ENCODE measurements around the gene CATSPER2. TPM values are rescaled to one million over a fixed set of nuclear protein-coding genes. Genes with fewer than 3 reads are reported as not detected.
"Not testable (repeated sequence)": the region's sequence is repeated elsewhere in the genome, so short reads cannot be mapped to it uniquely, and the experiment has no call there.

Gene CATSPER2
- total and polyA plus RNA-seq, 4 donors = 0.63 to 13.7 (median 8.1) TPM

DNA sequence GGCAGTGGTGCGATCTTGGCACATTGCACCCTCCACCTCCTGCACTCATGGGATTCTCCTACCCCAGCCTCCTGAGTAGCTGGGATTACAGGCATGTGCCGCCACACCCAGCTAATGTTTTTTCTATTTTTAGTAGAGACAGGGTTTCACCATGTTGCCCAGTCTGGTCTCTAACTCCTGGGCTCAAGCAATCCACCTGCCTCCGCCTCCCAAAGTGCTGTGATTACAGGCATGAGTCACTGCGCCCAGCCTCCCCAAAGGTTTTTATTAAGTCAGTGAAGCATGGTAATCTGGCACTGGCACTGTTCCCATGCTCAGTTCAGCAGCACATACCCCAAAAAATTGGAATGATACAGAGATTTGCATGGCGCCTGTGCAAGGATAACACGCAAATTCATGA lies 46.4 kb downstream of the CATSPER2 start:
- H3K4me3 ChIP-seq (ENCODE audit: low read length in 2 of 2); H3K27ac ChIP-seq (ENCODE audit: low read depth in 1 of 2, low read length in 2 of 2); H3K4me1 ChIP-seq (ENCODE audit: control insufficient read depth in 1 of 2, insufficient read depth in 2 of 2, low read length in 2 of 2); H3K9me3 ChIP-seq (ENCODE audit: control insufficient read depth, low read length); intact Hi-C loops (cut with DNase I); H3K36me3 ChIP-seq (ENCODE audit: control insufficient read depth in 1 of 2, insufficient read depth in 2 of 2, low read length in 1 of 2); ATAC-seq (ENCODE audit: low FRiP score); H3K27me3 ChIP-seq (ENCODE audit: control insufficient read depth in 1 of 2, insufficient read depth in 2 of 2, low read length in 1 of 2); DNase-seq: not testable (repeated sequence)
- 83 to 84% methylated on average over 6 of the region's 6 CpGs for WGBS, 2 donors

GRCh38 chr15:43600200-43600599 lies 48.4 kb downstream of the CATSPER2 start:
- H3K27me3 ChIP-seq (ENCODE audit: control insufficient read depth in 1 of 2, insufficient read depth in 2 of 2, low read length in 1 of 2); H3K27ac ChIP-seq (ENCODE audit: low read depth in 1 of 2, low read length in 2 of 2); H3K36me3 ChIP-seq (ENCODE audit: control insufficient read depth in 1 of 2, insufficient read depth in 2 of 2, low read length in 1 of 2); H3K4me3 ChIP-seq (ENCODE audit: low read length in 2 of 2); DNase-seq; H3K9me3 ChIP-seq (ENCODE audit: control insufficient read depth, low read length); intact Hi-C loops (cut with DNase I); H3K4me1 ChIP-seq (ENCODE audit: control insufficient read depth in 1 of 2, insufficient read depth in 2 of 2, low read length in 2 of 2); ATAC-seq (ENCODE audit: low FRiP score): not testable (repeated sequence)
- no CpG with 5 or more reads among the region's 2 CpGs for WGBS, 2 donors

DNA sequence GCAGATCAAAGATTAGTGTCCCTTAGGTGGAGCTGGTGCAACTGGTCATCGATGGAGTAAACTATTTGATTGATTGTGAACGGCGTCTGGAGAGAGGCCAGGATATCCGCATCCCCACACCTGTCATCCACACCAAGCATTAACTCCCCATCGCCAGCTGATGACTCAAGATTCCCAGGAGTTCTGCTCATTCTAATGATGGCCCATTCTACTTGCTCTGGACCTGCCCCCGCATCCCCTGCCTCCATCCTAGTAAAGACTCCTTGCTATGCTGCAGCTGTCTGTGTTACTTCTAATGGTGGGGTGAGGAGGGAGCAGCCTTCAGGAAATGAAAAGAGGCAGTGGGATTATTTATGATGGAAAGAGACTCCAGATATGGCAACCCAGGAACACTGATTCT lies 49.5 kb downstream of the CATSPER2 start:
- H3K9me3 ChIP-seq (ENCODE audit: control insufficient read depth, low read length); H3K4me1 ChIP-seq (ENCODE audit: control insufficient read depth in 1 of 2, insufficient read depth in 2 of 2, low read length in 2 of 2); H3K27me3 ChIP-seq (ENCODE audit: control insufficient read depth in 1 of 2, insufficient read depth in 2 of 2, low read length in 1 of 2); ATAC-seq (ENCODE audit: low FRiP score); H3K4me3 ChIP-seq (ENCODE audit: low read length in 2 of 2); DNase-seq; H3K36me3 ChIP-seq (ENCODE audit: control insufficient read depth in 1 of 2, insufficient read depth in 2 of 2, low read length in 1 of 2); H3K27ac ChIP-seq (ENCODE audit: low read depth in 1 of 2, low read length in 2 of 2); intact Hi-C loops (cut with DNase I): not testable (repeated sequence)
- WGBS, 2 donors = 90 to 98% methylated on average over 4 to 6 of the region's 6 CpGs

- H3K27ac ChIP-seq (ENCODE audit: low read depth in 1 of 2, low read length in 2 of 2); H3K36me3 ChIP-seq (ENCODE audit: control insufficient read depth in 1 of 2, insufficient read depth in 2 of 2, low read length in 1 of 2); H3K9me3 ChIP-seq (ENCODE audit: control insufficient read depth, low read length); H3K27me3 ChIP-seq (ENCODE audit: control insufficient read depth in 1 of 2, insufficient read depth in 2 of 2, low read length in 1 of 2); H3K4me3 ChIP-seq (ENCODE audit: low read length in 2 of 2); intact Hi-C loops (cut with DNase I); DNase-seq; H3K4me1 ChIP-seq (ENCODE audit: control insufficient read depth in 1 of 2, insufficient read depth in 2 of 2, low read length in 2 of 2): not testable (repeated sequence)
- WGBS, 2 donors = no CpG with 5 or more reads among the region's 43 CpGs
- peak; percentile 53 for ATAC-seq (ENCODE audit: low FRiP score)
Measured at GRCh38 chr15:43593328-43594190, 55.1 kb downstream of the CATSPER2 start, which contains the start of gene CKMT1B. TSS of gene CKMT1B (plus strand) at chr15:43594027. CDS start at chr15:43594219, 192 bp downstream.

DNA sequence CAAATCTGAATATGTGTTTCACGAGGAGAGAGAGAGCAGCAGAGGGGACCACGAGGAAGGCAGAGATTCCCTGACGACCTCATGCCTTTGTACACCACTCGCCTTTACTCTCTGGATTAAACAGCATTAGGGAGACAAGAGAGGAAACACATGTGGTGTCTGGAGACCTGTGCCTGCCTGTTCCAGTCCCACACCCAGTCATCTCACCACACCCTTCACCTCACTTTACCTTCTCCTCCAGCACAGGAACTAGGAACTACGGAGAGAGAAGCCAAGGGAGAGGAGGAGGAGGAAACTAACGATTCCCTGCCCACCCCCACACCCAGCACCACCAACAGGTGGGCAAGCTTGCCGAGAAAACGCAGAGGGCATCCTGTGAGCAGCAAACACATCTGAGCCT lies 55.8 kb downstream of the CATSPER2 start:
- H3K9me3 ChIP-seq (ENCODE audit: control insufficient read depth, low read length); H3K36me3 ChIP-seq (ENCODE audit: control insufficient read depth in 1 of 2, insufficient read depth in 2 of 2, low read length in 1 of 2); H3K27me3 ChIP-seq (ENCODE audit: control insufficient read depth in 1 of 2, insufficient read depth in 2 of 2, low read length in 1 of 2); H3K27ac ChIP-seq (ENCODE audit: low read depth in 1 of 2, low read length in 2 of 2); H3K4me3 ChIP-seq (ENCODE audit: low read length in 2 of 2); H3K4me1 ChIP-seq (ENCODE audit: control insufficient read depth in 1 of 2, insufficient read depth in 2 of 2, low read length in 2 of 2); ATAC-seq (ENCODE audit: low FRiP score); intact Hi-C loops (cut with DNase I); DNase-seq: not testable (repeated sequence)
- WGBS, 2 donors = 11 to 24% methylated on average over 4 of the region's 8 CpGs

GRCh38 chr15:43589778-43590466 lies 58.7 kb downstream of the CATSPER2 start, which contains the start of gene PPIP5K1:
TSS of gene PPIP5K1 (minus strand) at chr15:43590208. CDS start at chr15:43584504, 5,704 bp downstream.
- H3K27me3 ChIP-seq (ENCODE audit: control insufficient read depth in 1 of 2, insufficient read depth in 2 of 2, low read length in 1 of 2); H3K9me3 ChIP-seq (ENCODE audit: control insufficient read depth, low read length); intact Hi-C loops (cut with DNase I); H3K4me1 ChIP-seq (ENCODE audit: control insufficient read depth in 1 of 2, insufficient read depth in 2 of 2, low read length in 2 of 2); H3K27ac ChIP-seq (ENCODE audit: low read depth in 1 of 2, low read length in 2 of 2); DNase-seq; H3K4me3 ChIP-seq (ENCODE audit: low read length in 2 of 2); H3K36me3 ChIP-seq (ENCODE audit: control insufficient read depth in 1 of 2, insufficient read depth in 2 of 2, low read length in 1 of 2): not testable (repeated sequence)
- ATAC-seq (ENCODE audit: low FRiP score) = peak; percentile 98
- WGBS, 2 donors = no CpG with 5 or more reads among the region's 54 CpGs

Other genes with a start within 250 kb of the CATSPER2 start
- gene TP53BP1, start 155.7 kb downstream of the CATSPER2 start, total RNA-seq = 10 to 100 TPM; 37.7 to 63.2 TPM
- gene TP53BP1, start 155.7 kb downstream of the CATSPER2 start, polyA plus RNA-seq = 10 to 100 TPM in 1 of 2 donors, 1 to 10 TPM in 1; 3.4 to 22.5 TPM
- gene MAP1A, start 131.2 kb downstream of the CATSPER2 start, total RNA-seq = 10 to 100 TPM; 36.4 to 49.3 TPM
- gene MAP1A, start 131.2 kb downstream of the CATSPER2 start, polyA plus RNA-seq = 1 to 10 TPM; 5.2 to 5.5 TPM
- gene PPIP5K1, start 58.6 kb downstream of the CATSPER2 start, total RNA-seq = 10 to 100 TPM; 40.8 to 53.7 TPM
- gene PPIP5K1, start 58.6 kb downstream of the CATSPER2 start, polyA plus RNA-seq = 10 to 100 TPM in 1 of 2 donors, 1 to 10 TPM in 1; 8.3 to 13.4 TPM
- gene CKMT1B, start 54.8 kb downstream of the CATSPER2 start, total RNA-seq = not detected
- gene CKMT1B, start 54.8 kb downstream of the CATSPER2 start, polyA plus RNA-seq = 10 to 100 TPM in 1 of 2 donors, under 1 TPM in 1; 0.05 to 17.4 TPM
- under 1 TPM; 0.45 to 0.90 TPM for gene STRC, start 30.0 kb downstream of the CATSPER2 start, total RNA-seq
- 1 to 10 TPM in 1 of 2 donors, not detected in 1; 1.2 TPM for gene STRC, start 30.0 kb downstream of the CATSPER2 start, polyA plus RNA-seq
- not detected for gene CKMT1A, start 45.0 kb upstream of the CATSPER2 start, total RNA-seq
- 10 to 100 TPM in 1 of 2 donors, not detected in 1; 11.1 TPM for gene CKMT1A, start 45.0 kb upstream of the CATSPER2 start, polyA plus RNA-seq
- 100 to 1,000 TPM; 304 to 313 TPM for gene PDIA3, start 97.6 kb upstream of the CATSPER2 start, total RNA-seq
- gene PDIA3, start 97.6 kb upstream of the CATSPER2 start, polyA plus RNA-seq = 100 to 1,000 TPM; 156 to 219 TPM
- gene ELL3, start 128.1 kb upstream of the CATSPER2 start, total RNA-seq = 1 to 10 TPM; 2.5 to 4.5 TPM
- 1 to 10 TPM; 7.8 to 7.9 TPM for gene ELL3, start 128.1 kb upstream of the CATSPER2 start, polyA plus RNA-seq
- gene SERF2, start 143.5 kb upstream of the CATSPER2 start, total RNA-seq = 100 to 1,000 TPM; 733 to 789 TPM
- 1,000 to 10,000 TPM; 1,795 to 2,327 TPM for gene SERF2, start 143.5 kb upstream of the CATSPER2 start, polyA plus RNA-seq
- gene SERINC4, start 151.4 kb upstream of the CATSPER2 start, total RNA-seq = not detected
- gene SERINC4, start 151.4 kb upstream of the CATSPER2 start, polyA plus RNA-seq = under 1 TPM; 0.43 to 0.88 TPM
- gene HYPK, start 151.8 kb upstream of the CATSPER2 start, total RNA-seq = 10 to 100 TPM; 12.6 to 16.3 TPM
- gene HYPK, start 151.8 kb upstream of the CATSPER2 start, polyA plus RNA-seq = 10 to 100 TPM in 1 of 2 donors, 1 to 10 TPM in 1; 3.0 to 31.6 TPM
- gene MFAP1, start 175.8 kb upstream of the CATSPER2 start, total RNA-seq = 10 to 100 TPM; 20.1 to 20.6 TPM
- gene MFAP1, start 175.8 kb upstream of the CATSPER2 start, polyA plus RNA-seq = 10 to 100 TPM; 13.7 to 19.2 TPM
- gene WDR76, start 178.2 kb upstream of the CATSPER2 start, total RNA-seq = 1 to 10 TPM; 4.8 to 6.5 TPM
- gene WDR76, start 178.2 kb upstream of the CATSPER2 start, polyA plus RNA-seq = 1 to 10 TPM; 1.9 to 3.4 TPM

All from aorta (tissue), 5 donors.